Adrenal gland (tissue), 5 donors: ENCODE data around the gene MAPK10.

Source experiments
- POLR2A ChIP-seq, 2 donors: fragments of 450-650 bp; IDR thresholded peaks; one replicate each; pipeline ENCODE4 v1.6.1; 2017; ENCODE audit warnings: antibody characterized with exemption in 2 of 2, mild to moderate bottlenecking in 2 of 2, moderate library complexity in 1 of 2
- TF ChIP-seq, protein P1 (sequence below), 6 experiments: fragments of 450-650 bp in 4 of 6; fragments of 200-600 bp in 2 of 6; sonication (generic) in 1 of 6; IDR thresholded peaks; 1 replicate in 5 of 6; 2 replicates in 1 of 6; pipeline versions ENCODE4 v1.5.1 to v1.8.0; 2016 to 2021; ENCODE audit warnings: antibody characterized with exemption in 6 of 6, mild to moderate bottlenecking in 2 of 6, moderate library complexity in 1 of 6
- donor health status: DM: no; HTN: no; CAD: no.

DNA sequence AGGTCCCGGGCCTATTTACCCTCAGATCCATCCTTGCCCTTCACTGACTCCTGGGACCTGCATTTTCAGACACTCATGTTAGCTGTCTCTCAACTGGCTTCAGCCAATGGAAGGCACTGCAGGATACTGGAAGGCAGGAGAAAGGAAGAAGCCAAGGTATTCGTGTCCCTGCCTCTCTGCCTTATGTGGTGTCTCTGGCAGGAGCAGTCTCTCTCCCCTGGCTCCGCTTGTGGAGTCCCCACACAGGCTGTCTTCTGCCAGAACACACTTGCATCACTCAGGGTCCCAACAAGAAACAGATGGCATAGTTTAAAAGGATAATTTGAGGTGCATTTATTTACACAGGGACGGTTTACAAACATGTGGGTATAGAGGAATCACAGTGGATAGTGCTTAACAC, 21.6 kb upstream of the MAPK10 start:
- TF ChIP-seq, protein P1, sequence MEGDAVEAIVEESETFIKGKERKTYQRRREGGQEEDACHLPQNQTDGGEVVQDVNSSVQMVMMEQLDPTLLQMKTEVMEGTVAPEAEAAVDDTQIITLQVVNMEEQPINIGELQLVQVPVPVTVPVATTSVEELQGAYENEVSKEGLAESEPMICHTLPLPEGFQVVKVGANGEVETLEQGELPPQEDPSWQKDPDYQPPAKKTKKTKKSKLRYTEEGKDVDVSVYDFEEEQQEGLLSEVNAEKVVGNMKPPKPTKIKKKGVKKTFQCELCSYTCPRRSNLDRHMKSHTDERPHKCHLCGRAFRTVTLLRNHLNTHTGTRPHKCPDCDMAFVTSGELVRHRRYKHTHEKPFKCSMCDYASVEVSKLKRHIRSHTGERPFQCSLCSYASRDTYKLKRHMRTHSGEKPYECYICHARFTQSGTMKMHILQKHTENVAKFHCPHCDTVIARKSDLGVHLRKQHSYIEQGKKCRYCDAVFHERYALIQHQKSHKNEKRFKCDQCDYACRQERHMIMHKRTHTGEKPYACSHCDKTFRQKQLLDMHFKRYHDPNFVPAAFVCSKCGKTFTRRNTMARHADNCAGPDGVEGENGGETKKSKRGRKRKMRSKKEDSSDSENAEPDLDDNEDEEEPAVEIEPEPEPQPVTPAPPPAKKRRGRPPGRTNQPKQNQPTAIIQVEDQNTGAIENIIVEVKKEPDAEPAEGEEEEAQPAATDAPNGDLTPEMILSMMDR (IDR thresholded peaks at IDR 0.05), result no peak
- TF ChIP-seq POLR2A (IDR thresholded peaks at IDR 0.05), result no peak
